Activated CD4-positive, alpha-beta T cell treated with anti-CD3 and anti-CD28 coated beads, Interleukin-2, Interleukin-6, amounts not matched to agents 100 ng/mL and 50 ng/mL, durations not matched to agents 16 hours and 8 hours (primary cell): ENCODE data around the gene RAC3.

ENCODE experiments used
- DNase-seq: peaks from one replicate; pipeline ENCODE4 v3.0.0-alpha.2; 2020

Gene RAC3

GRCh38 chr17:81999587-81999975 lies 31.9 kb upstream of the RAC3 start:
- no peak for DNase-seq

GRCh38 chr17:81999976-82000802 lies 31.3 kb upstream of the RAC3 start:
- DNase-seq, result no peak

GRCh38 chr17:82000803-82001570 lies 30.5 kb upstream of the RAC3 start:
- DNase-seq, result no peak

GRCh38 chr17:82001571-82002056 lies 29.9 kb upstream of the RAC3 start:
- no peak for DNase-seq

- DNase-seq, result peak; percentile 24
Observed at GRCh38 chr17:82003411-82004381, 27.8 kb upstream of the RAC3 start.

GRCh38 chr17:82004517-82005455 lies 26.7 kb upstream of the RAC3 start:
- no peak for DNase-seq

- DNase-seq, result no peak
Observed at GRCh38 chr17:82005701-82006348, 25.7 kb upstream of the RAC3 start.

- DNase-seq, result no peak
Observed at GRCh38 chr17:82006468-82007227, 24.8 kb upstream of the RAC3 start.

GRCh38 chr17:82007228-82007494 lies 24.3 kb upstream of the RAC3 start:
- DNase-seq, result no peak

- DNase-seq, result no peak
Observed at GRCh38 chr17:82007495-82008257, 23.8 kb upstream of the RAC3 start.

GRCh38 chr17:82008258-82008940 lies 23.1 kb upstream of the RAC3 start:
- no peak for DNase-seq

- no peak for DNase-seq
Observed at GRCh38 chr17:82008941-82009405, 22.5 kb upstream of the RAC3 start.

GRCh38 chr17:82009413-82009812 lies 22.1 kb upstream of the RAC3 start:
- DNase-seq, result no peak

- no peak for DNase-seq
Observed at GRCh38 chr17:82010575-82011525, 20.6 kb upstream of the RAC3 start.

GRCh38 chr17:82011617-82012187 lies 19.8 kb upstream of the RAC3 start:
- DNase-seq, result no peak

GRCh38 chr17:82012261-82012639 lies 19.2 kb upstream of the RAC3 start:
- DNase-seq, result no peak

- DNase-seq, result no peak
Observed at GRCh38 chr17:82012640-82013295, 18.7 kb upstream of the RAC3 start.
